HUDEP-2 (cell line): ENCODE results near the gene PGD.

Experiments used
- DNase-seq, 76 experiments: peaks; one replicate each; lab custom pipeline; 2025; ENCODE audit not compliant: unreplicated experiment in 76 of 76; lab: John Stamatoyannopoulos, UW

PGD gene

DNA sequence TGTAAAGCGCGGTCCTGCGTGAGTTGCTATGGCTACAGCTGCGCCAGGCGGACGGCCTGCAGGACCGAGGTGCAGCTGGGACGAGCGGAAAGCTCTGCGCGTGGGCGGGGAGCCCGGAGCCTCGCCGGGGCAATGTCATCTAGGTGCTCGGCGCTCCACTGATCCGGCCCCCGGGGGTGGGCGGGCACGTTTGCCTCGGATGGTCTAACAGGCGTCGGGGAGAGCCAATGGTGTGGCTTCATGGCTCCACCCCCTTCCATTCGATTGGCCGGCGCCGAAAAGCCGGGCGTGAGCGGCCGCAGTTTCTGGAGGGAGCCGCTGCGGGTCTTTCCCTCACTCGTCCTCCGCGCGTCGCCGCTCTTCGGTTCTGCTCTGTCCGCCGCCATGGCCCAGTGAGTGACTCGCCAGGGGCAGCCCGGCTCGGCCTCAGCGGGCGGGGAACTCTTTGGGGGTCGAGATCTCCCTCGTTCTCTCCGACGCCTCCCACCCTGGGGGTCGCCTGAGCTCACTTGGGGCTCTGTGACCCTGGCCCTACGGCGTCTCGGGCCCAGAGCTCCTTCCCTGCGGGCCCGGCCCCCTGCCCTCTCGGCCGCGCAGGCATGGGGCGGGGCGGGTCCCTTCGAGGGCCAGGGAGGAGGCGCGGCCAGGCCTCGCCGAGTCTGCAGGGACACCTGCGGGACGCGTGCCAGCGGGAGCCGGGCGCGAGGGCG lies at the start of gene PGD:
PGD (plus strand) TSS at position 331 of the 710 bp plus-strand sequence; CDS start at position 385, 54 bp downstream.
- DNase-seq: peak; percentile 43 to 99 (median 97)

DNA sequence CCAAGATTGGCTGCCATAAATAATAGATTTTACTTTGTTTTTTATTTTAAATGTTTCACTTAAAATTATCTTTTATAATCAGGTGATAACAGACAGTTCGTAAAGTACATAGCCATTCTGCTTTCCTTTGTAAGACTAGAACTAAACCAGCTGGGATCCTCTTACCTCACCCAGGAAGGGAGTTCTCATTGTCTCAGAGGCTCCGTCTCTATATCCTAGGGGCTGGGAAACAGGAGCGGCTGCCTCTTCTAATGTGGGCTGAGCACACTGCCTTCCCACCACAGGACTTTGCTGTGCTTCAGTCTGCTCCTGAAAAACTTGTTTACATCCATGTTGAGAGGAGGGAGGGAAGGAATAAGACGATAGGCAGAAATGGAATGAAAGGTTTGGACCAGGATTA lies 45.6 kb upstream of the PGD start:
- DNase-seq: no peak

DNA sequence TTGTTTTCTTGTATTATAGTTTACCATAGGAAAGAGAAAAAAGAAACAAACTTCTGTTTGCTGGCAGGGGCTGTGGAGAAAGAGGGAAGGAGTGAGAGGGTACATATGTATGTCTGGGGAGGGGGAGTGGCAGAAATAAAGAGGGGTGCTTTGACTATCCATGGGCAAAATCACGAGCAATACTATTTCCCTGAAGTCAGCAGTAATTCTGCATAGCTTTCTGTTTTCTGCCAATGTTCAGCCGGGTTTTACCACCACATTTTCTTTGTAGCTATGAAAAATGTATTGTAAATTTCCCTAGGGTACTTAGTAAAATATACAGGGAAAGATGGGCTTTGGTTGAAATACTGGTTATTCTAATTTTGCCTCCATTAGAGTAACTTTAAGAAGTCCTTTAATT lies 45.2 kb upstream of the PGD start:
- no peak for DNase-seq

DNA sequence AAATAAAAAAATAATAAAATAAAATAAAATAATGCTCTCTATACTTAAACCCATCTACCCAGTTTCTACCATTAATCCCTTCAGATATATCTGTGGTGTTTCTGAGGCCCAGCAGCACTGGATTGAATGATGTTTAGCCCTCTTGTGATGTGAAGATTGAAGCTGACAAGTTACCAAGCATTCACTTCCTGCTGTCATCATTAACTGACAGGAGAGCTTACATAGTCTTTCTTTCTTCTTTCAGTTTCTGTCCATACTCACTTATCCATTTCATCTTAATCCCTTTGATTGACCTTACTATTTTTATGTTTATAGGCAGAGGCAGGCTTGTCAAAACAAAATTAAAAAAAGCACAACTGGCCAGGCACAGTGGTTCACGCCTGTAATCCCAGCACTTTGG lies 38.8 kb upstream of the PGD start:
- DNase-seq: no peak

DNA sequence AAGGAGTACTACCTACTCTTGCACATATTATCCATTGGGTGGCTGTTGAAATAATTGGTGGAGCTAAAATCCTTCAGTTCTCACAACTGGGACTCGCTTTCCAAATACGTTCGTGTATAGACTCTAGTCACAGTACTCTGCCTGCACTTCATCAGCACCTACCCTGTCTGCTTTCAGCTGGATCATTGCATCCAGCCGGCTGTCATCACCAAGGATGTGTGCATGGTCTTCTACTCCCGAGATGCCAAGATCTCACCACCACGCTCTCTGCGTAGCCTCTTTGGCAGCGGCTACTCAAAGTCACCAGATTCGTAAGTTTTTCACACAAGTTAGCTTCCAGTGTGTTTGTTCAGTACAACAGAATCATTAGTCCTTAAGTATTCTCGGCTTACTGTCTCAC lies 37.3 kb upstream of the PGD start:
- DNase-seq: no peak

DNA sequence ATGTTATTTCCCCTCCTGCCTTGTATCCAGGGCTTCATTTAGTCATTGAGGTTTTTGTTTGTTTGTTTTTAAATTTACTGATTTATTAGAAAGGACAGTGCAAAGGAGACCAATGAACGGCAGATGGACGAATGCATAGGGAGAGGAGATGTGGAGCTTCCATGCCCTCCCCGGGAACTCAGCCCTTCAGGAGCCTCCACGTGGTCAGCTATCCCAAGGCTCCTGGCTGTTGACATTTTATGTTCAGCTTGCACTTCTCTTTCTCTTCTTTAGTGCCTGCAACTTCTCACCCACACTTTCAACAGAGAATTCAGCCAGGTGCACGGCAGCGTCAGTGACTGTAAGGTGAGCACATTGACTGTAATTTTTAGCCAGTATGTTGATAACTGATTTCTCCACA lies 30.7 kb upstream of the PGD start:
- no peak for DNase-seq

DNA sequence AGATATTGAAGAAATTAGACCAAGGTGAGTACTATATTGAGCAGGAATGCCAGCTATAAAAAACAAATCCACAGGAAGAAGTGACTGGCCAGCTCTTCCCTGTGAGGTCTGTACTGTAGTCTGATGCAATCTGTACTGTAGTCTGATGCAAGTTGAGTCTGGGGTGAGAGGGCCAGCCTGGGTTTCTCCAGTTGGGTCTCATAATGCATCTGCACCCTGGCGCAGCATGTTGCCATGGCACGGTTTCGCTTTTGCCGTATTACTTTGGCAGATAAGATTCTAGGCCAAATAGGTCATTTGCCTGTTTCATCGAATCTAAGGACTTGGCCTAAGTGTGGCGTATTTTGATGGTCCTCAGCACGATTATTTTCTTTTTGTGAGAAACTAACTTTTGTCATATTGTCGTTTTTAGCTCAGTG lies 24.4 kb upstream of the PGD start:
- no peak for DNase-seq

DNA sequence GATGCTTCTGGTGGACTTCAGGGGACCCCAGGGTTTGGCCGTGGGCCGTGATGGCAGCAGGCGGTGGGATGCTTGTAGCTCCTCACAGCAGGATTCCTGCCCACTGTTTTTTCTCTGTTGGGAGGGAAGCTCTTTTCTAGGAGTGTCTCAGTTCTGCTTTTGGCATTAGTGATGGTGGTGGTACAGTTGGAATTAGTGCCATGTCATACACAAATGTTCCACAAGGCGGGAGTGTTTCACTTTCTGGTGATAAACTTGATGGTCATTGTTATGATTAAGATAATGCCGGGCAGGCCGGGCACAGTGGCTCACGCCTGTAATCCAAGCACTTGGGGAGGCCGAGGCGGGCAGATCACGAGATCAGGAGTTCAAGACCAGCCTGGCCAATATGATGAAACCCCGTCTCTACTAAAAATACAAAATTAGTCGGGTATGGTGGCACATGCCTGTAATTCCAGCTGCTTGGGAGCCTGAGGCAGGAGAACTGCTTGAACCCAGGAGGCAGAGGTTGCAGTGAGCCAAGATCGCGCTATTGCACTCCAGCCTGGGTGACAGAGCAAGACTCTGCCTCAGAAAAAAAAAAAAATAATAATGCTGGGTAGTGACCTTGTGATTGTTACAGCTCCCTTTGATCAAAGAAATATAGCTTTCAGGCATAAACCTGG lies 21.4 kb upstream of the PGD start:
- peak in 68 of 76 experiments; percentile 7 to 84 (median 48) for DNase-seq

DNA sequence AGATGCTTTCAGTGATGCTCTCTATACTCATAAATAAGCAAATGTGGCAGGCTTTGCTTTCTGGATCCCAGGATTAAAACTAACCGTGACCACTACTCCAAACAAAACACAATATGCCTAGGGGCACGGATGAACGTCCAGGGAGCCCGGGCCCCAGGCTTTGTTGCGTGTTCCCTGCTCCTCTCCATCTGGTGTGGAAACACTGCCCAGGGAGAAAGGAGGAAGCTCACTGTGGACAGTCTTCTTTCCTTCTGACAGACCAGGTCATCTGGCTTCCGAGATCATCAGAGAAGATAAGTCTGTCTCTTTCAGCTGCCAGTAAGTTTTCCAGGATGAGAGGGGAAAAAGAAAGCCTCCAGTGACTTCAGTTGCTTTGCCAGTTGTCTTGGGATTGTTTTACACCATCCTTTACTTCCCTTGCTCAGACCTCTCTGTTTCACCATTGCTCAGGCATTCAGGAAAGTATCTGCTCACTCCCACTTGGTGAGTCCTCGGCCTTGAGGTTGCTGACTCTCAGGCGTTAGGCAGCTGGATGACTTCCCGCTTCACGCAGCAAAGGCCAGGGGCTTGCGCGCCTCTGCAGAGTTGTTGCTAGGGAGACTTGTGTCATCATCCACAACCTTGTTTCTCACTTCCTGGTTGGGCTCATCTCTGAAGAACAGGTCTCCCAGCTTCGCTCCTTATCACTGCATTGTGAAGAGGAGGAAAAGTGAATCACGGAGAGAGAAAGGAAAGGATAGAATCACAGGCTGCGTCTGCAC lies 20.6 kb upstream of the PGD start:
- no peak for DNase-seq

DNA sequence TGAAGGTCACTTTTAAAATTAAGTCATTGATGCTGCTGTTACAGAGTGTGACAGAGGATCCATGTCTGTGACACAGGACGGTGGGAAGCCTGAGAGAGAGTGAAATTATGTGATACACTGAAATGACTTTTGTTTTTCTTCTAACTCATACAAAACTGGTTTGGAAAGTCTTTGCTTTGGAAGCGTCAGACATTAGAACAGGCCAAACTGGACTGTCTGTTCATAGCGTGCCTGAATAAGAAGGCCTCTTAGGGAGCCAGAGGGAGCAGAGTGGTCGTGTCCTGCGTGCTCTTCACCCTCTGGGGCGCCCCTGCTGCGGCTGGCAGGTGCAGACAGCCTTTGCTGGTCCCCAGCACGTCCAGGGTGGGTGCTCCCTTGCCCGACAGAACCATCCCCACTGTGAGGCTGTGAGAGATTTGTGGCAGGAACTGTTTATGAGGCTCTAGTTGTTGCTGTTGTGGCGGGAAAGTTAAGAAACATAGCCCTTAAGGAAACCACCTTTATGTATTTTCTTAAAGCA lies 19.7 kb upstream of the PGD start:
- no peak for DNase-seq

DNA sequence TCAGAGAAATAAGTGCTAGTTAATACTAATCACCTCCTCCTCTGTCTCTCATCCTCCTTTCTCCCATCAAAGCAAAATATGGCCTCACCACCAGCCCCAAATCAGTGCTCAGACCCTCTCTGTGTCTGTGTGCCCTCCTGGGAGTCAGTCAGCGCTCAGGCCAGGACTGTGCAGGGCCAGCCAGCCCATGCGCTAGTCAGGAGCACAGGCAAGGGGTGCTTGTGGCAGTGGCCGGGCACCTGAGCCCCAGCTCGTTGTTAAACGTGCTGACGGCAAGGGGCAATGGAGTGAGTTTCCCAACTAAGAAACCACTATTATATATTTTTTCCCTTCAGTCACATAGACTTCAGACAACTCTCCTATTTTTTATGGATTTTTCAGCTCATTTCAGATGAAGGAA lies 19.2 kb upstream of the PGD start:
- no peak for DNase-seq

DNA sequence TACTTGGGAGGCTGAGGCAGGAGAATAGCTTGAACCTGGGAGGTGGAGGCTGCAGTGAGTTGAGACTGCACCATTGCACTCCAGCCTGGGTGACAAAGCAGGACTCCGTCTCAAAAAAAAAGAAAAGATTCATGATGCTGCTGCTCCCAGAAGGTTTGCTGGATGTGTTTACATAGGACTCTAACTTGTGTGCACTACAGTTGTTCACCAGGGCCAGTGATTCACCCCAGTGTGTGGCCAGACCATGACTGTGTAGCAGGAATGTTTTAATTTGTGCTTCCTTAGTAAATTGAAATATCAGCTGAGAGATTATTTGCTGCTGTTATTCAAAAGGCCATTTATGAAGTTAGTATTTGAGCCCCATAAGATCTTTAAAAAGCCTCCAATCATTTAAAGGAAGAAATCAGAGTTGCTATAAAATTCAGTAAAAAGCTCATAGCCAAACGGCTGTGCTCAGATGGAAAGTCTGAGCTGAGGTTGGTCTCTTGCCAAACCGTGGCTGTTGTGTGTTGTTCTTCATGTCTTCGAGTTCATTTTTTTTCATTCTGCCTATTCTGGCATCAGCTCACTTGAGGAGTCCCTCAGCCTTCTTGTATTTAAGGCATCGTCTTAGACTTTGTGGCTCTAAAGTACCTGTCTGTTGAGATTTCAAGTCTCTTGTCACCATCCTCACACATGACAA lies 18.1 kb upstream of the PGD start:
- DNase-seq: peak in 1 of 76 experiments; percentile 16

DNA sequence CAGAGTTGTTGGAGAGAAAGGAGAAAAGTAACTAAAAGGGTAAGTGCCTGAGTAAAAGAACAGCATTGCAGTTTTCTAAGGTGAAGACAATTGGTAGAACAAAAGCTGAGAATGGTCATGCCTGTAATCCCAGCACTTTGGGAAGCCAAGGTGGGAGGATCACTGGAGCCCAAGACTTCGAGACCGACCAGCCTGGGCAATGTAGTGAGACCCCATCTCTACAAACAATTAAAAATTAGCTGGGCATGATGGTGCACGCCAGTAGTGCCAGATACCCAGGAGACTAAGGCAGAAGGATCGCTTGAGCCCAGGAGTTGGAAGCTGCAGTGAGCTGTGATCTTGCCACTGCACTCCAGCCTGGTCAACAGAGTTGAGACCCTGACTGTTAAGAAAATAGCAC lies 15.2 kb upstream of the PGD start:
- DNase-seq: no peak

DNA sequence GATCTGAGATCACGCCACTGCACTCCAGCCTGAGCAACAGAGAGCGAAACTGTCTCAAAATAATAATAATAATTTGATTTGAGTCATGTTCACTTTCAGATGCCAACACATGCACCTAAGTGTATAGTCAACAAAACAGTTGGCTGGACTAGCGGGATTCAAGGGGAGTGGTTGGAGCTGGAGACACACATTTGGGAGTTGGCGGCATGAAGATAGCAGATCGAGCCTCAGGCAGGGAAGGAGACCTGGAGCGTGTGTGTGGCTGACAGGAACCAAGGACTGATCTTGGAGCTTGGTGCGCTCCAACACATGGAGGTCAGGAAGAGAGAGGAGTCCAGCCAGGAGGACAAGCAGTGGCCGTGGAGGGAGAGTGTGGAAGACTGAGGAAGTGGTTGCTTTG lies 14.6 kb upstream of the PGD start:
- DNase-seq: no peak

DNA sequence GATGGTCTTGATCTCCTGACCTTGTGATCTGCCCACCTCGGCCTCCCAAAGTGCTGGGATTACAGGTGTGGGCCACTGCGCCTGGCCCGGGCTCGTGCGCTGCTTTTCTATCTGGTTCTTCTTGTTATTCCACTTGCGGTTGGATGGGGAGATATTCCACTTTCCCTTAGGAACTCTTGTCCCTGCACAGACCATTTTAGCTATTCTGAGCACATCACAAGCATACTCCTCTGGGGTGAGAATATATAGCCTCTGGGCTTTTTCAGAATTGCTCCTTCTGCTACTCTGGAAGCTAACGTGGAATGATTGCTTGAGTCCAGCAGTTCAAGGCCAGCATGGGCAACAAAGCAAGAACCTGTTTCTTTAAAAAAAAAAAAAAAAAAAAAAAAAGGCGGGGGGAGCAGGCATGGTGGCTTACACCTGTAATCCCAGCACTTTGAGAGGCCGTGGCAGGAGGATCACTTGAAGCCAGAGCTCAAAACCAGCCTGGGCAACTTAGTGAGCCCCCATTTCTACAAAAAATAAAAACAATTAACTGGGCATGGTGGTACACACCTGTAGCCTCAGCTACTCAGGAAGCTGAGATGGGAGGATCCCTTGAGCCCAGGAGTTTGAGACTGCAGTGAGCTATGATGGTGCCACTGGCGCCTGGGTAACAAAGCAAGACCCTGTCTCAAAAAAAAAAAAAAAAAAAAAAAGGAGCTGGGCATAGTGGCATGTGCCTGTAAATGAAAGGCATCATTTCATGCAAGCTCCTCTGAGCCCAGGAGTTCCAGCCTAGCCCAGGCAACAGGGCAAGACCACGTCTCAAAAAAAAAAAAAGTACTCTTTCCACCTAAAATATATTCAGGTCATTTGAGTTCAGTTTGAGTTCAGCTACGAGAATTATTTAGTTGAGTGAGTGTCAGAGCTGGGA lies 11.8 kb upstream of the PGD start:
- DNase-seq: no peak

DNA sequence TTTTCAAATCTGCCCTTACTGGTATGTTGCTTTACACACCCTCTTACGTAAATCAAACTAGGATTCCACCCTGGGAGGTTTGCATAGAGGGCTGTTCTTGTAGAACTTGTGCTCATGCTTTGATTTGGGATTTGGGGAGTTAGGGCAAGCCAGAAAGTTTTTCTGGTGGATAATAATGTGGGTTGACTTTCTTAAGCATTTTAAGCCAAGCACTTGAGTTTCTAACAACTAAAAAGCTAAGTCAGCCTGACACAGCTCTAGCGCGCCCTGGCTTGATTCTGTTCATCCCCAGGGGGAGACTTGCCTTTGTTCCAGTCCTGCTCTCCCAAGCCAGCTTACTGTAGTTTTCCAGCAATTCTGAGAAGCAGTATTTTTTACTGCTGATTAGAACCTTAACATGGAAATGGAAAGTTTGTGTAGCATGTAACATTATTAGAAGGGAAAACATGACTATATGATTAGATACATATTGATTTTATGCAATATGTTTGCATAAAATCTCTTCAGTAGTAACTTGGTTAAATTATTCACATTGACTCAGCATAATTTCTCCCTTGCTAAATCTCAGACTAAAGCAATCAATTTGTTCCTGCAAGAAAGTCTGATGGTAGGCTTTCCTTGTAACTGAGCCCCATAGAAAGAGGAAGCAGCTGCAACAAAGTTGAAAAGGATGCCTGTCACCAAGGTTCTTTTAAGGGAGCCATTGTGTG lies 11.0 kb upstream of the PGD start:
- DNase-seq: no peak

DNA sequence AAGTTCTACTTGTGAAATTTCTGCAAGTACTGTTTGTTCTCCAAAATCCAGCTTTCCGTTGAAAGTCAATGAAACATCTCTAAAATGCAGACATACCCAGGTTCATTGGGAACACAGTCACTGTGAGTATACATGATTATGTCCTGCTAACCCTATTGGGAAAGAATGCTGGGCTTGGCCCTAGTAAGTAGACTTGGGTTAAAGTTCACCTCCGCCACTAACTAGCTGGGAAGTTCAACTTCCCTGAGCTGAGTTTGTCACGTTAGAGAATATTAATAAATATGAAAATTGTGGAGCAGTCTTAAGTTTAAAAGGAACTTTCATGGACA lies 10.5 kb upstream of the PGD start:
- DNase-seq: no peak

DNA sequence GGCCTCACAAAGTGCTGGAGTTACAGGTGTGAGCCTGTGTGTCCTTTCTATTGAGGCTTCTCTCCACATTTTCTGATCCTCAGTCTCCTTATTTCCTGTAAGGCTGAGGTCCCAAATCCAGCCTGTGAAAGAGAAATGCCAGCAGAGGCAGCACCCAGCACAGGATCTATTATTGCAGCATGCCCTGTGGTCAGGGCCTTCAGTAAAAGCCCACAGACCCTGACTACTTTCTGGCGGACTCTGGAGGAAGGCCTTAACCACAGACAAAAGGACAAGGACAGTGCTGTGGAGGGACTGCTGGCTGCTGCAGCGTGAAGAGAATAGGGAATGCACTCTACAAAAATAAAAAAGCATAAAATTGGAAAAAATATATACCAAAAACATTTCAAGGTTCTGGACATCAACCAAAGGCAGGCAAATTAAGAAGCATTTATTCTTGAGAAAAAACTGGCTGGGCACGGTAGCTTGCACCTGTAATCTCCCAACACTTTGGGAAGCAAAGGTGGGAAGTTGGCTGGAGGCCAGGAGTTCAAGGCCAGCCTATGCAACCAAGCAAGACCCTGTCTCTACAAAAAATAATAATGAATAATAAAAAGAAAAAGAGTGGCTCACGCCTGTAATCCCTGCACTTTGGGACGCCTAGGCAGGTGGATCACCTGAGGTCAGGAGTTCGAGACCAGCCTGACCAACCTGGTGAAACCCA lies 9.4 kb upstream of the PGD start:
- no peak for DNase-seq

DNA sequence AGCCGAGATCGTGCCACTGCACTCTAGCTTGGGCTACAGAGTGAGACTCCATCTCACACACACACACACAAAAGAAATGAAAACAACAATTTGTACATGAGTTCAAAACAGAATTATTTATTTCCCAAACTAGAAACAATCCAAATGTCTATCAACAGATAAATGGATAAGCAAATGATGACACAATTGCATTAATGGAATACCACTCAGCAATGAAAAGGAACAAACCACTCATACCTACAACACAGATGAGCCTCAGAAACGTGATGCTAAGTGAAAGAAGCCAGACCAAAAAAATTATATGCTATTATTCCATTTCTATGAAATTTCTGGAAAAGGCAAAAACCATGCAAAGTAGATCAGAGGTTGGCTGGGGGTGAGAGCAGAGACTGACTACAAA lies 2.0 kb upstream of the PGD start:
- no peak for DNase-seq
